Caki2 (cell line): Measurements from ENCODE around the gene THADA. TPM values are rescaled to one million over a fixed set of nuclear protein-coding genes. Genes with fewer than 3 reads are reported as not detected.
"Not testable (repeated sequence)": the region's sequence is repeated elsewhere in the genome, so short reads cannot be mapped to it uniquely, and the experiment has no call there.

ENCODE experiments used
- DNase-seq: peaks from one replicate; pipeline ENCODE4 v3.0.0-alpha.2; 2015; ENCODE audit warnings: low read depth
- in situ Hi-C: cut with HindIII; loops from 2 replicates; pipeline ENCODE4 v1.10.0; 2016; ENCODE audit warnings: low sequenced_read_pairs, low pct_unique_long_range_greater_than_20kb, mixed read lengths
- total RNA-seq: library from RNA; depleted of rRNA; stranded (reverse); fragments of >200 nt; shearing (Covaris generic); gene quantifications from 2 replicates; pipeline ENCODE4 v1.2.3, GENCODE V29; 2014; ENCODE audit warnings: low replicate concordance

Gene THADA
- total RNA-seq, 1 experiment from 2014 or later: 30.0 TPM

GRCh38 chr2:43553341-43553855 is 42.4 kb downstream of the THADA start:
- in situ Hi-C loops: no loop called here
- DNase-seq: no peak

- in situ Hi-C loops: no loop called here
Measured at GRCh38 chr2:43551990-43552389, 43.8 kb downstream of the THADA start.

GRCh38 chr2:43548381-43548780 is 47.5 kb downstream of the THADA start:
- in situ Hi-C loops, DNase-seq: not testable (repeated sequence)

More at GRCh38 chr2:43551990-43552389, 43.8 kb downstream of the THADA start:
- DNase-seq: no peak

- DNase-seq: peak; percentile 45
Measured at GRCh38 chr2:43542285-43542933, 53.4 kb downstream of the THADA start.

GRCh38 chr2:43541165-43541564 is 54.7 kb downstream of the THADA start:
- in situ Hi-C loops: no loop called here
- no peak for DNase-seq

More at GRCh38 chr2:43542285-43542933, 53.4 kb downstream of the THADA start:
- in situ Hi-C loops: no loop called here

- peak; percentile 30 for DNase-seq
- in situ Hi-C loops: no loop called here
Measured at GRCh38 chr2:43540021-43540779, 55.6 kb downstream of the THADA start.

- DNase-seq: no peak
- in situ Hi-C loops: no loop called here
Measured at GRCh38 chr2:43539436-43539835, 56.4 kb downstream of the THADA start.

GRCh38 chr2:43538034-43538670 is 57.7 kb downstream of the THADA start:
- DNase-seq: no peak
- in situ Hi-C loops: no loop called here

GRCh38 chr2:43537137-43537536 is 58.7 kb downstream of the THADA start:
- in situ Hi-C loops: no loop called here

GRCh38 chr2:43534569-43534968 is 61.3 kb downstream of the THADA start:
- DNase-seq: no peak
- in situ Hi-C loops: no loop called here

More at GRCh38 chr2:43537137-43537536, 58.7 kb downstream of the THADA start:
- no peak for DNase-seq

- DNase-seq, in situ Hi-C loops: not testable (repeated sequence)
Measured at GRCh38 chr2:43532572-43532971, 63.3 kb downstream of the THADA start.

GRCh38 chr2:43531251-43531650 is 64.6 kb downstream of the THADA start:
- DNase-seq: no peak
- in situ Hi-C loops: no loop called here

- in situ Hi-C loops: no loop called here
- DNase-seq: no peak
Measured at GRCh38 chr2:43526994-43527393, 68.8 kb downstream of the THADA start.

- in situ Hi-C loops: no loop called here
Measured at GRCh38 chr2:43525506-43525905, 70.3 kb downstream of the THADA start.

GRCh38 chr2:43524177-43524965 is 71.5 kb downstream of the THADA start:
- in situ Hi-C loops: no loop called here
- DNase-seq: no peak

More at GRCh38 chr2:43525506-43525905, 70.3 kb downstream of the THADA start:
- no peak for DNase-seq

GRCh38 chr2:43522177-43522576 is 73.7 kb downstream of the THADA start:
- DNase-seq: no peak
- in situ Hi-C loops: no loop called here

- in situ Hi-C loops: no loop called here
- DNase-seq: no peak
Measured at GRCh38 chr2:43521568-43521967, 74.3 kb downstream of the THADA start.

- DNase-seq: no peak
- in situ Hi-C loops: no loop called here
Measured at GRCh38 chr2:43520919-43521318, 74.9 kb downstream of the THADA start.
